ENCODE data around the gene ERICH6.

- TF ChIP-seq CTCF (IDR thresholded peaks at IDR 0.05) (no peak), POLR2A (IDR thresholded peaks at IDR 0.05) (no peak)
These were observed 67.5 kb downstream of the ERICH6 start for GRCh38 chr3:150636258-150636657.

Measured in testis (tissue), 2 donors.